ENCODE results near the gene CD52. TPM values are rescaled to one million over a fixed set of nuclear protein-coding genes. Genes with fewer than 3 reads are reported as not detected.

The CD52 gene
- total and polyA plus RNA-seq, 2 of the 4 experiments (the other 2 are of a cell fraction) = 1.6 TPM; not detected in 1

DNA sequence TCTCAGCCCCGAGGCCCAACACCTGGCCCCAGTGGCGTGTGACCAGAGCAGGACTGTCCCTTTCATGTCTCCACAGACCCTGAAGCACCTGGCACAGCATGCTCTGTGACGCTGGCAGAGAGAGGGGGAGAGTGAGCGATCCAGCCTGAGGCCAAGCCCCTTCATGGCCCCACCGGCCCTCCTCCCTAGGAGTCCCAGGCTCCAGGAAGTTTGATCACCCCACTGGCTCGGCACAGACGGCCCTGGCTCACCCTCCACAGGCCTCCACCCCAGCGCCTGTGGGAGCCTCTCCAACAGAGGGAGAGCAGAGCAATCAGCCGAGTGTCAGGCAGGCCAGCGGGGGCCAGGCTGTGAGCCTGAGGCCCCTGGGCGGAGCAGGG lies 26.9 kb upstream of the CD52 start:
- ATAC-seq (ENCODE audit: low read depth) (no peak), DNase-seq (no peak)
- Histone ChIP-seq H3K27ac (ENCODE audit: insufficient read depth, low read length) (no peak overlapping the region), H2AFZ (replicated peaks; ENCODE audit: low read length, poor library complexity) (no peak overlapping the region), H3K27me3 (ENCODE audit: control insufficient read depth, insufficient read depth, low read length) (no peaks in the 10 kb centered on the region), H2AK5ac (ENCODE audit: low read depth, low read length) (no peak overlapping the region), H2BK15ac (ENCODE audit: low read depth, low read length) (no peak overlapping the region), H2AK9ac (replicated peaks; ENCODE audit: low read depth, low read length, poor library complexity) (no peak overlapping the region), H2BK20ac (ENCODE audit: low read depth, low read length) (no peak overlapping the region), H3K9ac (ENCODE audit: low read depth, low read length) (no peak overlapping the region), H3K36me3 (ENCODE audit: control insufficient read depth, insufficient read depth, low read length) (no peaks in the 10 kb centered on the region; the same call in 1 of the 2 replicates), H4K20me1 (ENCODE audit: insufficient read depth, low read length) (no peaks in the 10 kb centered on the region), H3K79me1 (ENCODE audit: low read depth in 1 of 2, low read length in 2 of 2) (peaks cover 0 to 10% of the 10 kb centered on the region in 2 experiments; a peak in 2 of 4 replicates), H2BK120ac (ENCODE audit: low read depth, low read length) (no peak overlapping the region), H3K4me3 (ENCODE audit: insufficient read depth, low read depth, low read length) (no peak overlapping the region), H3K4me1 (ENCODE audit: control insufficient read depth, insufficient read depth, low read length) (no peaks in the 10 kb centered on the region; the same call in 1 of the 2 replicates), H3K14ac (replicated peaks; ENCODE audit: low read depth, low read length) (no peak overlapping the region), H4K8ac (ENCODE audit: low read depth in 2 of 2, low read length in 2 of 2) (no peak overlapping the region), H3K9me1 (ENCODE audit: insufficient read depth, low read length) (peaks cover 6% of the 10 kb centered on the region; the same call in 1 of the 2 replicates), H3K9me3 (ENCODE audit: control insufficient read depth, insufficient read depth, low read length) (no peaks in the 10 kb centered on the region), H3K23ac (ENCODE audit: low read depth, low read length) (no peak overlapping the region), H4K5ac (ENCODE audit: low read depth, low read length) (no peak overlapping the region), H3K4ac (ENCODE audit: low read depth, low read length) (no peak overlapping the region), H3K18ac (ENCODE audit: low read depth, low read length) (no peak overlapping the region), H4K91ac (ENCODE audit: insufficient read depth, low read depth, low read length) (no peak overlapping the region), H3K4me2 (ENCODE audit: low read depth, low read length) (no peak overlapping the region), H3K56ac (ENCODE audit: extremely low read depth, insufficient read depth, low read length) (no peak overlapping the region), H2BK5ac (ENCODE audit: low read depth, low read length, poor library complexity, severe bottlenecking) (no peak overlapping the region)
- TF ChIP-seq MAZ (IDR thresholded peaks at IDR 0.05; ENCODE audit: borderline replicate concordance, low read depth, low read length) (no peak), BHLHE40 (IDR thresholded peaks at IDR 0.05; ENCODE audit: low read depth, low read length) (no peak), SMC3 (IDR thresholded peaks at IDR 0.05; ENCODE audit: low read depth, low read length) (no peak), MAFK (IDR thresholded peaks at IDR 0.05; ENCODE audit: low read depth, low read length) (no peak), FOS (IDR thresholded peaks at IDR 0.05; ENCODE audit: low read depth, low read length) (no peak), RCOR1 (IDR thresholded peaks at IDR 0.05; ENCODE audit: insufficient replicate concordance, low read length) (no peak)
- dilution Hi-C loops (cut with HindIII; ENCODE audit: low sequenced_read_pairs, unreplicated experiment) = no loop called here
- CTCF ChIA-PET = no interaction called here
- BruUV-seq (replicated peaks) = no TSS peak
- 100% methylated on average over 1 of the region's 11 CpGs; no CpG with 5 or more reads in 1 of the 2 experiments for WGBS, 2 experiments (ENCODE audit: extremely low coverage in 2 of 2, insufficient read length in 1 of 2)
- in situ Hi-C loops (cut with MboI; ENCODE audit: low sequenced_read_pairs) = no loop called here
- intact Hi-C loops (cut with micrococcal nuclease) = no loop called here
- POLR2A ChIA-PET (ENCODE audit: unreplicated experiment) = no interaction called here
